Liver (tissue), 9 donors: ENCODE data around the gene RERE. TPM values are rescaled to one million over a fixed set of nuclear protein-coding genes. Genes with fewer than 3 reads are reported as not detected.

Experiments used
- DNase-seq: peaks from one replicate; pipeline ENCODE4 v3.0.0-alpha.2; 2017; ENCODE audit warnings: low spot score
- H3K27ac ChIP-seq, 2 donors: one replicate each; pipeline ENCODE4 v1.7.0; 2013; ENCODE audit warnings: inconsistent platforms in 2 of 2, low read length in 2 of 2, control low read depth in 1 of 2, low read depth in 1 of 2, mild to moderate bottlenecking in 1 of 2
- H3K27me3 ChIP-seq, 4 donors: one replicate each; pipeline versions ENCODE4 v1.6.1 to v1.7.0; 2013; ENCODE audit warnings: low read length in 3 of 4, inconsistent platforms in 1 of 4, mild to moderate bottlenecking in 1 of 4, moderate library complexity in 1 of 4; ENCODE audit not compliant: control insufficient read depth in 4 of 4, insufficient read depth in 4 of 4
- H3K36me3 ChIP-seq, 4 donors: one replicate each; pipeline versions ENCODE4 v1.6.1 to v1.7.0; 2013; ENCODE audit warnings: low read length in 3 of 4, mild to moderate bottlenecking in 3 of 4, low read depth in 1 of 4, moderate library complexity in 1 of 4; ENCODE audit not compliant: control insufficient read depth in 4 of 4, insufficient read depth in 3 of 4
- H3K4me1 ChIP-seq, 4 donors: one replicate each; pipeline versions ENCODE4 v1.6.1 to v1.7.0; 2013; ENCODE audit warnings: low read length in 3 of 4, mild to moderate bottlenecking in 3 of 4, moderate library complexity in 1 of 4; ENCODE audit not compliant: control insufficient read depth in 4 of 4, insufficient read depth in 4 of 4
- H3K4me3 ChIP-seq, 3 donors: one replicate each; pipeline versions ENCODE4 v1.6.1 to v1.7.0; 2013; ENCODE audit warnings: low read length in 3 of 3, control low read depth in 1 of 3, low read depth in 1 of 3, mild to moderate bottlenecking in 1 of 3
- H3K9ac ChIP-seq, 2 donors: one replicate each; pipeline ENCODE4 v1.7.0; 2013; ENCODE audit warnings: low read length in 2 of 2, mild to moderate bottlenecking in 2 of 2, moderate library complexity in 2 of 2, control low read depth in 1 of 2, low read depth in 1 of 2
- H3K9me3 ChIP-seq, 4 donors: one replicate each; pipeline versions ENCODE4 v1.6.1 to v1.7.0; 2013; ENCODE audit warnings: low read length in 3 of 4; ENCODE audit not compliant: control insufficient read depth in 4 of 4
- ATF3 ChIP-seq: IDR thresholded peaks from 2 replicates; pipeline ENCODE4 v1.6.1; 2016; ENCODE audit warnings: antibody characterized with exemption
- CTCF ChIP-seq: fragments of 150-350 bp; IDR thresholded peaks from 2 replicates; pipeline ENCODE4 v1.5.1; 2017; ENCODE audit warnings: improper control_type of control experiment, low read depth, low read length; ENCODE audit not compliant: missing input control
- EGR1 ChIP-seq, 2 donors: IDR thresholded peaks; 2 replicates each; pipeline ENCODE4 v1.6.1; 2016 to 2018; ENCODE audit warnings: antibody characterized with exemption in 2 of 2, low read depth in 2 of 2
- FOXA1 ChIP-seq: IDR thresholded peaks from 2 replicates; pipeline ENCODE4 v1.6.1; 2016; ENCODE audit warnings: antibody characterized with exemption
- GABPA ChIP-seq, 2 donors: IDR thresholded peaks in 1 of 2; conservative IDR thresholded peaks in 1 of 2; 2 replicates each; pipeline ENCODE4 v1.6.1; 2016; ENCODE audit warnings: antibody characterized with exemption in 2 of 2, mild to moderate bottlenecking in 1 of 2, moderate library complexity in 1 of 2
- HNF4A ChIP-seq, 2 donors: conservative IDR thresholded peaks; 2 replicates each; pipeline ENCODE4 v1.6.1; 2016; ENCODE audit warnings: antibody characterized with exemption in 2 of 2, mild to moderate bottlenecking in 2 of 2
- HNF4G ChIP-seq: IDR thresholded peaks from 2 replicates; pipeline ENCODE4 v1.6.1; 2016; ENCODE audit warnings: antibody characterized with exemption
- JUND ChIP-seq, 2 donors: IDR thresholded peaks; 2 replicates each; pipeline ENCODE4 v1.6.1; 2016; ENCODE audit warnings: antibody characterized with exemption in 2 of 2
- MAX ChIP-seq: IDR thresholded peaks from 2 replicates; pipeline ENCODE4 v1.6.1; 2016; ENCODE audit warnings: antibody characterized with exemption
- NR2F2 ChIP-seq: IDR thresholded peaks from 2 replicates; pipeline ENCODE4 v1.6.1; 2016; ENCODE audit warnings: antibody characterized with exemption
- REST ChIP-seq: IDR thresholded peaks from 2 replicates; pipeline ENCODE4 v1.6.1; 2016; ENCODE audit warnings: antibody characterized with exemption, mild to moderate bottlenecking
- RXRA ChIP-seq, 2 donors: IDR thresholded peaks; 2 replicates each; pipeline ENCODE4 v1.6.1; 2017 to 2018; ENCODE audit warnings: antibody characterized with exemption in 2 of 2, mild to moderate bottlenecking in 1 of 2
- SP1 ChIP-seq: IDR thresholded peaks from 2 replicates; pipeline ENCODE4 v1.6.1; 2018; ENCODE audit warnings: antibody characterized with exemption, mild to moderate bottlenecking
- TAF1 ChIP-seq: conservative IDR thresholded peaks from 2 replicates; pipeline ENCODE4 v1.6.1; 2016; ENCODE audit warnings: antibody characterized with exemption, mild to moderate bottlenecking
- YY1 ChIP-seq: IDR thresholded peaks from 2 replicates; pipeline ENCODE4 v1.6.1; 2016; ENCODE audit warnings: antibody characterized with exemption, mild to moderate bottlenecking
- ZBTB33 ChIP-seq: IDR thresholded peaks from 2 replicates; pipeline ENCODE4 v1.6.1; 2016; ENCODE audit warnings: antibody characterized with exemption
- WGBS: extraction: QIAGEN DNeasy Blood & Tissue Kit; methylation state at CpG from one replicate; pipeline ENCODE4 v1.1.7; 2013; 5-methylcytosine and 5-hydroxymethylcytosine counted together
- polyA plus RNA-seq, 2 donors: library from polyadenylated mRNA; stranded (reverse) in 1 of 2; unstranded in 1 of 2; fragments of 200-250 nt in 1 of 2; fragments of >200 nt in 1 of 2; fragmentation: Nextera tagmentation in 1 of 2; extraction: Ambion mirVana in 1 of 2; gene quantifications; one replicate each; pipeline versions ENCODE4 v1.2.1 to v1.2.3, GENCODE V29; 2013 to 2015
- total RNA-seq, 2 donors: library from RNA; depleted of rRNA; stranded (reverse); fragments of >200 nt; gene quantifications; one replicate each; pipeline ENCODE4 v1.2.3, GENCODE V29; 2014
- donor health status: healthy.
- donor health status: healthy.
- donor health status: healthy.
- donor health status: healthy.
- donor health status: healthy.

RERE gene
- total and polyA plus RNA-seq, 4 donors = 9.8 to 49.1 (median 24.8) TPM

GRCh38 chr1:8406960-8407359 lies 410.5 kb downstream of the RERE start:
- H3K9ac ChIP-seq = no peak overlapping the region
- no peaks in the 10 kb centered on the region for H3K9me3 ChIP-seq
- DNase-seq = no peak
- peaks cover 14 to 49% (median 45%) of the 10 kb centered on the region in 4 donors for H3K4me1 ChIP-seq
- no peaks in the 10 kb centered on the region for H3K27me3 ChIP-seq
- peak overlapping the region in 1 of 2 donors; percentile 72 for H3K27ac ChIP-seq
- WGBS = 92% methylated on average over 4 of the region's 4 CpGs
- peaks cover 5 to 13% (median 7%) of the 10 kb centered on the region in 4 donors for H3K36me3 ChIP-seq
- TF ChIP-seq TAF1 = no peak
- no peak for TF ChIP-seq GABPA (IDR thresholded peaks at IDR 0.05 in 1 of 2, conservative IDR thresholded peaks at IDR 0.05 in 1 of 2)
- TF ChIP-seq SP1 = no peak
- no peak for TF ChIP-seq HNF4G
- no peak for TF ChIP-seq YY1
- no peak for TF ChIP-seq JUND (IDR thresholded peaks at IDR 0.05)
- no peak for TF ChIP-seq HNF4A (conservative IDR thresholded peaks at IDR 0.05)
- no peak for TF ChIP-seq RXRA (IDR thresholded peaks at IDR 0.05)
- no peak for TF ChIP-seq ATF3
- no peak for TF ChIP-seq NR2F2
- no peak for TF ChIP-seq CTCF
- TF ChIP-seq FOXA1 = no peak
- TF ChIP-seq EGR1 (IDR thresholded peaks at IDR 0.05; ENCODE audit: low read depth in 2 of 2) = no peak
- TF ChIP-seq MAX = no peak
- no peak for TF ChIP-seq REST
- no peak overlapping the region for H3K4me3 ChIP-seq

GRCh38 chr1:8406011-8406410 lies 411.4 kb downstream of the RERE start:
- Histone ChIP-seq H3K9ac (no peak overlapping the region), H3K4me1 (peaks cover 14 to 43% (median 40%) of the 10 kb centered on the region in 4 donors), H3K4me3 (no peak overlapping the region), H3K27me3 (no peaks in the 10 kb centered on the region), H3K9me3 (no peaks in the 10 kb centered on the region), H3K36me3 (peaks cover 5 to 13% (median 7%) of the 10 kb centered on the region in 4 donors), H3K27ac (no peak overlapping the region)
- TF ChIP-seq RXRA (IDR thresholded peaks at IDR 0.05) (no peak), REST (no peak), MAX (no peak), ATF3 (no peak), GABPA (IDR thresholded peaks at IDR 0.05 in 1 of 2, conservative IDR thresholded peaks at IDR 0.05 in 1 of 2) (no peak), SP1 (no peak), ZBTB33 (no peak), HNF4G (no peak)
- 98% methylated on average over 7 of the region's 7 CpGs for WGBS
- no peak for DNase-seq
